ENCODE results near the gene FANCD2OS. TPM values are rescaled to one million over a fixed set of nuclear protein-coding genes. Genes with fewer than 3 reads are reported as not detected.

The FANCD2OS gene
- not detected for total RNA-seq

DNA sequence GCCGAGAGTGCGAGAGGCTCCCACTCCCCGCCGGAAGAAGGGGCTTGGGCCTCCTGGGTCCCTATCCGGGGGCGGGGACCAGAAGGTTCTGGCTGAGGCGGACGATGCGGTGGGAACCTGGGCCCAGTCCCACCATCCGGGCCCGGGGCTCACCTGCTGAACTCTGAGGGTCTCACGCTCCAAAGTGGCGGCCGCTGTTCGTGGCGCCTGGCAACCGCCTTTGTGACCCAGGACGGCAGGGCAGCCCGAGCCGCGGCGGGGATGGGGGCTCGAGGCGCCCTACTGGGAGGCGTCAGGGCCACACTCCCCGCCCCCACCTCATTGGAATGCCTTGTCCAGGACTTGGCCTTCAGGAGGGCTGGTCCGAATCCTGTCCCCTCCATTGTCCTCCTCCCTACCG, at the start of gene FANCD2OS:
TSS of gene FANCD2OS (minus strand) at position 165 of the 400 bp plus-strand sequence. CDS start 3,481 bp downstream, outside the sequence.
- Mint-ChIP-seq H3K36me3 (ENCODE audit: low read depth) (no peaks in the 10 kb centered on the region), H3K9me3 (no peaks in the 10 kb centered on the region), H3K4me1 (no peaks in the 10 kb centered on the region), H3K27me3 (no peaks in the 10 kb centered on the region), H3K27ac (no peak within 1 kb of the TSS), H3K4me3 (no peak within 1 kb of the TSS)
- ChIA-PET POLR2A (no interaction called here), CTCF (no interaction called here)
- no peak for DNase-seq

DNA sequence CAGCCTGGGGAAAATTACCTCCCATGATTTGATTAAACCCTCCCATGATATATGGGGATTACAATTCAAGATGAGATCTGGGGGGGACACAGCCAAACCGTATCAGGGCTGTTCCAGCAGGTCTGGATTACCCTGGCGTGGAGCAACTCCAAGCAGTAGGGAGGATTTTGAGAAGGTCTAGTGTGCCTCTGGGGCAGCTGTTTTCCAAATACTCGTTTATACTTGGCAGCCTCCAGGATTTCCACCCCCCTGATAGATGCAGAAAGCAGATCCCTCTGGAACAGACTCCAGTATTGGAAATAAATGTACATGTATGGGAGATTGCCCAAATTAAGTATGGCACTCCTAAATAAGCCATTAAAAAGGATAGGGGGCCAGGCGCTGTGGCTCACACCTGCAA, 49.0 kb upstream of the FANCD2OS start:
- ChIA-PET CTCF (interaction anchor here (0.6 kb wide), 1 partner anchor 56 kb away, joined by 6 read pairs; no protein-coding TSS in a partner anchor), POLR2A (interaction anchor here (0.6 kb wide), 1 partner anchor 118 kb away, joined by 3 read pairs; no protein-coding TSS in a partner anchor)
- peaks cover 35% of the 10 kb centered on the region for H3K36me3 Mint-ChIP-seq (ENCODE audit: low read depth)
- DNase-seq = no peak
- no peak overlapping the region for H3K27ac Mint-ChIP-seq
- H3K4me1 Mint-ChIP-seq = peaks cover 3% of the 10 kb centered on the region
- no peaks in the 10 kb centered on the region for H3K27me3 Mint-ChIP-seq
- H3K9me3 Mint-ChIP-seq = no peaks in the 10 kb centered on the region
- no peak overlapping the region for H3K4me3 Mint-ChIP-seq

DNA sequence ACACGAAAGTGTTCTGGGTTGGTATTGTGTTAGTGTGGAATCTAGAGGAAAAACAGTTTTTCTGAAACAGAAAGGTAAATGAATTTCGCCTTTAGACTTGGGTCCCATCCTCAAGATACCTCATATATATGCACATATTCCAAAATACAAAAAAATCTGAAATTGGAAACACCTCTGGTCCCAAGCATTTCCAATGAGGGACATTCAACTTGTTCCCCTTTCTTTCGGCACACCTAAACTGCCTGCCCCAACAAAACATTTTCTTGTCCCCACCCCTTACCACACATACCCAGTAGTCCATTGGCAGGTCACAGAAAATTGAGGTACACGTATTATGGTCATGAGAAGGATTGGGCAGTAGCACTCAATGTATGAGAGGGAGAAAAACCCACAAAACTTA, 47.6 kb upstream of the FANCD2OS start:
- CTCF ChIA-PET = no interaction called here
- H3K36me3 Mint-ChIP-seq (ENCODE audit: low read depth) = peaks cover 47% of the 10 kb centered on the region
- H3K27me3 Mint-ChIP-seq = no peaks in the 10 kb centered on the region
- no peak overlapping the region for H3K4me3 Mint-ChIP-seq
- no peaks in the 10 kb centered on the region for H3K9me3 Mint-ChIP-seq
- H3K27ac Mint-ChIP-seq = no peak overlapping the region
- H3K4me1 Mint-ChIP-seq = no peaks in the 10 kb centered on the region
- POLR2A ChIA-PET = interaction anchor here (1.2 kb wide), 1 partner anchor 10 kb away, joined by 3 read pairs; no protein-coding TSS in a partner anchor
- no peak for DNase-seq

- ChIA-PET POLR2A (no interaction called here), CTCF (no interaction called here)
- H3K9me3 Mint-ChIP-seq = no peaks in the 10 kb centered on the region
- H3K27me3 Mint-ChIP-seq = no peaks in the 10 kb centered on the region
- H3K27ac Mint-ChIP-seq = no peak overlapping the region
- DNase-seq = no peak
- H3K4me3 Mint-ChIP-seq = no peak overlapping the region
- no peaks in the 10 kb centered on the region for H3K4me1 Mint-ChIP-seq
- peaks cover 53% of the 10 kb centered on the region for H3K36me3 Mint-ChIP-seq (ENCODE audit: low read depth)
Measured at GRCh38 chr3:10155123-10155472, 47.0 kb upstream of the FANCD2OS start.

GRCh38 chr3:10154335-10155122, 46.5 kb upstream of the FANCD2OS start:
- Mint-ChIP-seq H3K4me3 (no peak overlapping the region), H3K27me3 (no peaks in the 10 kb centered on the region), H3K27ac (no peak overlapping the region), H3K36me3 (ENCODE audit: low read depth) (peaks cover 58% of the 10 kb centered on the region), H3K4me1 (no peaks in the 10 kb centered on the region), H3K9me3 (no peaks in the 10 kb centered on the region)
- POLR2A ChIA-PET = no interaction called here
- CTCF ChIA-PET = interaction anchor here (1.0 kb wide), 1 partner anchor 38 kb away, joined by 4 read pairs; no protein-coding TSS in a partner anchor
- DNase-seq = no peak

GRCh38 chr3:10150987-10151386, 42.9 kb upstream of the FANCD2OS start:
- DNase-seq = no peak
- no peaks in the 10 kb centered on the region for H3K9me3 Mint-ChIP-seq
- ChIA-PET POLR2A (interaction anchor here (1.0 kb wide), 1 partner anchor 9 kb away, joined by 3 read pairs; the partner anchor contains the start of gene VHL), CTCF (interaction anchor here (1.3 to 2.4 kb wide), 2 partner anchors 73 to 113 kb away, joined by 3 to 11 read pairs; no protein-coding TSS in a partner anchor)
- no peak overlapping the region for H3K4me3 Mint-ChIP-seq
- no peak overlapping the region for H3K27ac Mint-ChIP-seq
- H3K27me3 Mint-ChIP-seq = no peaks in the 10 kb centered on the region
- H3K36me3 Mint-ChIP-seq (ENCODE audit: low read depth) = peaks cover 68% of the 10 kb centered on the region
- peaks cover 9% of the 10 kb centered on the region for H3K4me1 Mint-ChIP-seq

DNA sequence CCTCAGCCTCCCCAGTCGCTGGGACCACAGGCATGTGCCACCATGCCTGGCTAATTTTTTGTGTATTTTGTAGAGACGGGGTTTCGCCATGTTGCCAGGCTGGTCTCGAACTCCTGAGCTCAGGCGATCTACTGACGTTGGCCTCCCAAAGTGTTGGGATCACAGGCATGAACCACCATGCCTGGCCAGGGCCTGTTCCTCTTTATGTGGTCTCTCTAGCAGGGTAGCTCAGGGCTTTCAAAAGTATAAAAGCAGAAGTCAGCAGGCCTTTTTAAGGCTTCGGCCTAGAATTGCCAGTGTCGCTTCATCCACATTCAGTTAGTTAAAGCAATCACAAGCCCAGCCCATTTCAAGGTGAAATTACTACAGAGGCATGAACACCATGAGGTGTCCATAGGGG, 41.2 kb upstream of the FANCD2OS start:
- no peak overlapping the region for H3K27ac Mint-ChIP-seq
- no peak for DNase-seq
- H3K9me3 Mint-ChIP-seq = no peaks in the 10 kb centered on the region
- ChIA-PET CTCF (no interaction called here), POLR2A (no interaction called here)
- H3K4me1 Mint-ChIP-seq = peaks cover 21% of the 10 kb centered on the region
- peaks cover 62% of the 10 kb centered on the region for H3K36me3 Mint-ChIP-seq (ENCODE audit: low read depth)
- no peaks in the 10 kb centered on the region for H3K27me3 Mint-ChIP-seq
- no peak overlapping the region for H3K4me3 Mint-ChIP-seq

GRCh38 chr3:10145685-10146084, 37.6 kb upstream of the FANCD2OS start:
- peaks cover 52% of the 10 kb centered on the region for H3K36me3 Mint-ChIP-seq (ENCODE audit: low read depth)
- H3K4me3 Mint-ChIP-seq = peak overlapping the region; percentile 15
- ChIA-PET CTCF (interaction anchor here (0.7 to 1.5 kb wide), 2 partner anchors 102 to 121 kb away, joined by 3 read pairs; partner anchors contain the start of gene TATDN2), POLR2A (no interaction called here)
- no peaks in the 10 kb centered on the region for H3K9me3 Mint-ChIP-seq
- H3K27ac Mint-ChIP-seq = no peak overlapping the region
- no peaks in the 10 kb centered on the region for H3K27me3 Mint-ChIP-seq
- no peak for DNase-seq
- H3K4me1 Mint-ChIP-seq = peaks cover 42% of the 10 kb centered on the region

- ChIA-PET POLR2A (interaction anchor here (1.1 to 2.0 kb wide), 9 partner anchors 13 to 178 kb away, joined by 3 to 14 read pairs (median 6); partner anchors contain the start of genes FANCD2, SEC13 and TATDN2), CTCF (interaction anchor here (1.2 to 1.3 kb wide), 2 partner anchors 9 to 81 kb away, joined by 3 read pairs; no protein-coding TSS in a partner anchor)
- Mint-ChIP-seq H3K9me3 (no peaks in the 10 kb centered on the region), H3K27ac (peak overlapping the region; percentile 96), H3K4me3 (peak overlapping the region; percentile 85), H3K4me1 (peaks cover 42% of the 10 kb centered on the region), H3K27me3 (no peaks in the 10 kb centered on the region), H3K36me3 (ENCODE audit: low read depth) (peaks cover 33% of the 10 kb centered on the region)
- peak; percentile 32 for DNase-seq
Measured at GRCh38 chr3:10142707-10143560, 34.9 kb upstream of the FANCD2OS start.

GRCh38 chr3:10140996-10141546, 33.0 kb upstream of the FANCD2OS start:
- peaks cover 25% of the 10 kb centered on the region for H3K36me3 Mint-ChIP-seq (ENCODE audit: low read depth)
- H3K27ac Mint-ChIP-seq = peak overlapping the region; percentile 96
- H3K4me1 Mint-ChIP-seq = peaks cover 34% of the 10 kb centered on the region
- DNase-seq = no peak
- H3K9me3 Mint-ChIP-seq = no peaks in the 10 kb centered on the region
- ChIA-PET POLR2A (interaction anchor here (0.6 to 2.0 kb wide), 25 partner anchors 10 to 492 kb away, joined by 3 to 14 read pairs (median 4); partner anchors contain the start of genes CRELD1, FANCD2, GHRL and IRAK2), CTCF (interaction anchor here (0.7 to 1.7 kb wide), 6 partner anchors 24 to 181 kb away, joined by 3 to 10 read pairs (median 6); partner anchors contain the start of gene IRAK2)
- peak overlapping the region; percentile 85 for H3K4me3 Mint-ChIP-seq
- no peaks in the 10 kb centered on the region for H3K27me3 Mint-ChIP-seq

DNA sequence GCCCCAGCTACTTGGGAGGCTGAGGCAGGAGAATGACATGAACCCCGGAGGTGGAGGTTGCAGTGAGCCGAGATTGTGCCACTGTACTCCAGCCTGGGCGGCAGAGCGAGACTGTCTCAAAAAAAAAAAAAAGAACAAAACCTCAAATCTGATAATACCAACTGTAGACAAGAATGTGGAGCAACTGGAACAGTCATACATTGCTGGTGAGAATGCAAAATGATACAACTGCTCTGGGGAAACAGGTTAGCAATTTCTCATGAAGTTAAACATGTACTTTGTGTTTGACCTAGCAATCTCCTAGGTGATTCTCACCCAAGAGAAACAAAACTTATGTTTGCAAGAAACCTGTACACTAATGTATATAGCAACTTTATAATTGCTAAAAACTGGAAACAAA, 29.1 kb upstream of the FANCD2OS start:
- Mint-ChIP-seq H3K36me3 (ENCODE audit: low read depth) (peaks cover 3% of the 10 kb centered on the region), H3K4me3 (no peak overlapping the region), H3K27me3 (no peaks in the 10 kb centered on the region), H3K27ac (no peak overlapping the region), H3K9me3 (no peaks in the 10 kb centered on the region), H3K4me1 (peaks cover 11% of the 10 kb centered on the region)
- no peak for DNase-seq
- ChIA-PET POLR2A (no interaction called here), CTCF (interaction anchor here (1.4 kb wide), 1 partner anchor 127 kb away, joined by 3 read pairs; no protein-coding TSS in a partner anchor)

GRCh38 chr3:10136426-10137005, 28.5 kb upstream of the FANCD2OS start:
- Mint-ChIP-seq H3K27me3 (no peaks in the 10 kb centered on the region), H3K27ac (no peak overlapping the region), H3K9me3 (no peaks in the 10 kb centered on the region), H3K4me3 (no peak overlapping the region), H3K36me3 (ENCODE audit: low read depth) (peaks cover 1% of the 10 kb centered on the region), H3K4me1 (peaks cover 11% of the 10 kb centered on the region)
- DNase-seq = no peak
- ChIA-PET POLR2A (interaction anchor here (1.1 kb wide), 1 partner anchor 184 kb away, joined by 3 read pairs; the partner anchor contains the start of gene SEC13), CTCF (interaction anchor here (1.4 kb wide), 1 partner anchor 127 kb away, joined by 3 read pairs; no protein-coding TSS in a partner anchor)

Data from activated CD4-positive, alpha-beta memory T cell treated with anti-CD3 and anti-CD28 coated beads, Interleukin-2, amount 10 ng/mL, durations not matched to agents 7 days and 5 days (primary cell).